Peyer's patch (tissue), 4 donors: ENCODE results near the gene HEXB.

Source experiments
- CTCF ChIP-seq, 6 experiments: fragments of 450-650 bp in 4 of 6; fragments of 200-600 bp in 2 of 6; sonication (generic) in 1 of 6; IDR thresholded peaks; one replicate each; pipeline ENCODE4 v1.5.1; 2017 to 2019; ENCODE audit warnings: antibody characterized with exemption in 6 of 6, mild to moderate bottlenecking in 3 of 6, moderate library complexity in 1 of 6
- POLR2A ChIP-seq, 2 donors: fragments of 450-650 bp; IDR thresholded peaks; one replicate each; pipeline ENCODE4 v1.5.1; 2017; ENCODE audit warnings: antibody characterized with exemption in 2 of 2, mild to moderate bottlenecking in 2 of 2, moderate library complexity in 2 of 2

GRCh38 chr5:74665816-74666215, 19.2 kb upstream of the HEXB start:
- no peak for TF ChIP-seq CTCF (IDR thresholded peaks at IDR 0.05)
- no peak for TF ChIP-seq POLR2A (IDR thresholded peaks at IDR 0.05)
